ENCODE measurements around the gene ANGPTL8.

ANGPTL8 gene

GRCh38 chr19:11291415-11291814, 52.0 kb downstream of the ANGPTL8 start:
- DNase-seq (ENCODE audit: low read depth), result no peak
